NCI-H526 (cell line): ENCODE results near the gene CENPO.

ENCODE experiments used
- DNase-seq, 2 experiments: peaks; one replicate each; lab custom pipeline; 2025; lab: John Stamatoyannopoulos, UW

Gene CENPO

DNA sequence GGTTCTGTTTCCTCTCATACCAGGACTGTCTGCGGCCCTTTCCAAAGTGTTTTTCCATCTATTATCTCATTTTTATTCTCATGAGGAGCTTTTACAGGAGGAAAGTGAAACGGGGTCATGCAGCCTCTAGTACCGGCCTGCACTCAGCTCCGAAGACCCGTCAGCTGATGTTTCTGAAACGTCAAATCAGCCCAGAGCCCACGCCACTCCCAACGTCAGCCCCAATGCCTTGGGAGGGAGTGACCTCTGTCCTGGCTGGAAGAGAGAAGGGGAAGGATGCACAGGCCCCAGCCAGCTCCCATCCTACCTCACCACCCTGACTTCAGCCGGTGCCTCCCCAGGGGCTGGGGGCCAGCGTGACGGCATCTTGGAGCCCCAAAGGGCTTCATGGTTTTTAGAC is 68.3 kb downstream of the CENPO start:
- DNase-seq = no peak

DNA sequence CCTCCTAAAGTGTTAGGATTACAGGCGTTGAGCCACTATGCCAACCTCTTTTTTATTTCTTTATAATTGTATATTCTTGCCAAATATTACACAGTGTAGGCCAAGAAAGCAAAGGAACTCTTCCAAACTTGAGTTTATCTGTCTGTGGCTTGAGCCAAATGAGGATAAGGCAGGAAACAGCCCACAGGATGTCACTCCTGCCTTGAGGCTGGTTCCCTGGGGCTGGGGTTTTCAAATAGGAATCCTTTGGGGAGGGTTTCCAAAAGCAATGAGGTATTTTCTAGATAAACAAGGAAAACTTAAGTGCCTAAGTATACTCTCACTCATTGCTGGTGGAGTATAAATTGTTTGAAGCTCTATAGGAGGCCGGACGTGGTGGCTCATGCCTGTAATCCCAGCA is 70.4 kb downstream of the CENPO start:
- DNase-seq = no peak

DNA sequence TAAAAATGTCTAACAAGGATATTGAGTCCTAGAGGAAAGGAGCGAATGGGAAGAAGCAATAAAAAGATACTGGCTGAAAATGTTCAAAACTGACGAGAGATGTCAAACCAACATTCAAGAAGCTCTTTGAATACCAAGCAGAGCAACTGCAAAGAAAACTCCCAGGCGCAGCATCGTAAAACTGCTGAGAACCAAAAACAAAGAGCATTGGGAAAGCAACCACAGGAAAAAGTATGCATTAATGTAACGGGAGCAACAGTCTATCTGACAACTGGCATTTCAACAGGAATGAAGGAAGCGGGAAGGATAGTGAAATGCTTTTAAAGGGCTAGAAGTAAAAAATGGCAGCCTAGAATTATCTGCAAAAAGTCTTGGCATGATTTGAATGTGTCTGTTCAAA is 73.7 kb downstream of the CENPO start:
- DNase-seq = no peak

DNA sequence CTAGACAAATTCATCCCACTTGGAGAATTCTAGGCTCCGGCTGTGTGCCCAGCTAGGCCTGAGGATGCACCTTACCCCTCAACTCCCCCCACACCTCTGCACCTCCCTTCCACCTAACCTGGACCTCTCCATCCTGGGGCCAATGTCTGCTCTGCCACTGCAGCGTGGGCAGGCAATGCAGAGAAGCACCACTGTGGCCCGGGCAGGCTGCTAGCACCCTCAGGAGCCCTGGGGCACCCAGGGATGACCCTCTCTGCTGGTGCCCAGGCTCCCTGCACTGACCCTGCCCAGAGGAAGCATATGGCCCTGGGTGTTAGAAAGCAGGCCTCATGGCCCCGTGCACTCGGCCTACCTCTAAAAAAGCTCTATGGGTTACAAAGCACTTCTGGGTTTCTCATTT is 77.2 kb downstream of the CENPO start:
- DNase-seq = no peak

DNA sequence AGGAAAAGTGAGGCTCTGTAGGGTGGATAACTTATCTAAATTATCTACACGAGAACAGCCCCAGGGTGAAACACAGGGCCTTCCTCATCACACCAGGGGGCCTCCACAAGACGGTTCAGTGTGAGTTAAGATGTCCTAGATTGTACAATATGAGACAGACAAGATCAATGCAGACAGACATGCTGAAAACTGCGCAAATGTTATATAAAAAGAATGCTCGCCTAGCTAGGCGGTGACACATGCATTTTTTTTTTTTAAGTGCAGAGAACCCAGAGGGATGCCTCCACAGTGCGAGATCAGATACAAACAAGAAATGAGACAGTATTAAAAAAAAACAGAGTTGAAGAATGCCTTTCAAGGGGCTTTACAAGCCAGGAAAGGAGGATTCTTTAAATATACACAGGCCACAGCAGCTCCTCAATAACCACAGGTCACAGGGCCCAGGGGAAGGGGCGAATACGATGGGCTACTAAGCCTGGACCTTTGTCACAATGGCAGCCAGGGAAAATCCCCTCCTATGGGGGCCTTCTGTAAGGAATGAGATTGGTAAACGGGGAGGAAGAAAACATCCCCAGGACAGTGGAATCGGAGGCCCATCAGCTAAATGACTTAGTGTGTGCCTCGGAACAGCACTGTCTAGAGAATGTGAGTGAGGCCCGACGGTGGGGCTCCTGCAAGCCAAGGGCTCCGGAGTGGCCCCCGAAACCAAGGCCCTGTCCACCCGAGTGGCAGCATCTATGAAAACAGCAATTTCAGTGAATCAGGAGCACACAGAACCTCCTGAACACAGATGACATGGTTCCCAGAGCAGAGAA is 77.9 kb downstream of the CENPO start:
- no peak for DNase-seq

DNA sequence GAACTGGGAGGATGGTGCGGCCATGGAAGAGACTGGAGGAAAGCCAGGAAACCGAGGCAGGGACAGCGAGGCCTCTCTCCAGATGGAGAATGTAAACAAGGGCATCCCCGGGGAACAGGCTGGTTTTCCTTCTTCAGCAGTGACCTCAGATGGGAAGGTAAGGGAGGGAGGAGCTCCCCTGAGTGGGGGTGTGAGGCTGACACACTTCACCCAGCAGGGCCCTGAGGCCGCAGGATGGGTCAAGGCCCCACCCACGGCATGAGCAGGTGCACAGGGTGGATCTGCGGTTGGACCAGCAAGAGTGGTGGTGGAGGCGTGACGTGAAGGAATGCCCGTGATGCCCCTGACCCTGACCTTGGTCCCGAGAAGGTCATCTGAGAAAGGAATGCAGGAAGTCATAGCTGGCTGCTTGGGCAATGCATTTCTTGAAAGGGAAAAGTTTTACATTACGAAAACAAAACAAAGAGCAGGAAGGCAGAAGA is 78.7 kb downstream of the CENPO start:
- DNase-seq = no peak
